Measurements from ENCODE around the gene MSL3B.

The MSL3B gene

GRCh38 chr2:233821196-233821595 lies 47.0 kb downstream of the MSL3B start:
- H3K4me2 ChIP-seq = no peak overlapping the region
- no peak overlapping the region for H3K27ac ChIP-seq
- H3K79me2 ChIP-seq (ENCODE audit: insufficient read depth, low read depth) = no peaks in the 10 kb centered on the region
- H3K36me3 ChIP-seq (ENCODE audit: insufficient read depth) = no peaks in the 10 kb centered on the region
- H2AFZ ChIP-seq (ENCODE audit: low read depth) = no peak overlapping the region
- H3K9ac ChIP-seq = no peak overlapping the region
- H3K4me1 ChIP-seq (ENCODE audit: low read depth, poor library complexity, severe bottlenecking) = no peaks in the 10 kb centered on the region
- no peaks in the 10 kb centered on the region for H4K20me1 ChIP-seq (ENCODE audit: insufficient read depth)
- H3K27me3 ChIP-seq (ENCODE audit: insufficient read depth, low read depth) = no peaks in the 10 kb centered on the region
- no peak overlapping the region for H3K4me3 ChIP-seq (IDR thresholded peaks at IDR 0.05; ENCODE audit: insufficient read depth, low read depth, low read length)
- no peak for TF ChIP-seq CTCF (conservative IDR thresholded peaks at IDR 0.05; ENCODE audit: low read depth, low read length)

DNA sequence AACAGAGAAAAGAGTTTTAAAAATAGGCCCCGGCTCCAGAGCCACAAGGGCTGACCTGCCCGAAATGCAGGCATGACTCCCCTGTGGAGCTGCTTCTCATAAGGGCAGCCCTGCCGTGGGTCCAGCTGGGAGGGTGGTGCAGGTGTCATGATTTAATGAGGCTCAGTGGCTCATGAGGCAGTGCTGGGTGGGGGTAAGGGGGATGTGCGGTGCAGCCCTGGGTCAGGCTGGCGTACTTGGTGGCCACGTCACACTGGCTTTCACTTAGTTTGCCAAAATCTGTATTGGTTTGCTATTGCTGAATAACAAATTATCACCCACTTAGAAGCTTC lies 47.4 kb downstream of the MSL3B start:
- H3K27me3 ChIP-seq (ENCODE audit: insufficient read depth, low read depth) = no peaks in the 10 kb centered on the region
- no peaks in the 10 kb centered on the region for H3K4me1 ChIP-seq (ENCODE audit: low read depth, poor library complexity, severe bottlenecking)
- no peak overlapping the region for H3K9ac ChIP-seq
- no peak overlapping the region for H2AFZ ChIP-seq (ENCODE audit: low read depth)
- no peak overlapping the region for H3K27ac ChIP-seq
- H3K36me3 ChIP-seq (ENCODE audit: insufficient read depth) = no peaks in the 10 kb centered on the region
- H3K4me2 ChIP-seq = no peak overlapping the region
- no peaks in the 10 kb centered on the region for H3K79me2 ChIP-seq (ENCODE audit: insufficient read depth, low read depth)
- no peak for TF ChIP-seq CTCF (conservative IDR thresholded peaks at IDR 0.05; ENCODE audit: low read depth, low read length)
- no peak overlapping the region for H3K4me3 ChIP-seq (IDR thresholded peaks at IDR 0.05; ENCODE audit: insufficient read depth, low read depth, low read length)
- H4K20me1 ChIP-seq (ENCODE audit: insufficient read depth) = no peaks in the 10 kb centered on the region

DNA sequence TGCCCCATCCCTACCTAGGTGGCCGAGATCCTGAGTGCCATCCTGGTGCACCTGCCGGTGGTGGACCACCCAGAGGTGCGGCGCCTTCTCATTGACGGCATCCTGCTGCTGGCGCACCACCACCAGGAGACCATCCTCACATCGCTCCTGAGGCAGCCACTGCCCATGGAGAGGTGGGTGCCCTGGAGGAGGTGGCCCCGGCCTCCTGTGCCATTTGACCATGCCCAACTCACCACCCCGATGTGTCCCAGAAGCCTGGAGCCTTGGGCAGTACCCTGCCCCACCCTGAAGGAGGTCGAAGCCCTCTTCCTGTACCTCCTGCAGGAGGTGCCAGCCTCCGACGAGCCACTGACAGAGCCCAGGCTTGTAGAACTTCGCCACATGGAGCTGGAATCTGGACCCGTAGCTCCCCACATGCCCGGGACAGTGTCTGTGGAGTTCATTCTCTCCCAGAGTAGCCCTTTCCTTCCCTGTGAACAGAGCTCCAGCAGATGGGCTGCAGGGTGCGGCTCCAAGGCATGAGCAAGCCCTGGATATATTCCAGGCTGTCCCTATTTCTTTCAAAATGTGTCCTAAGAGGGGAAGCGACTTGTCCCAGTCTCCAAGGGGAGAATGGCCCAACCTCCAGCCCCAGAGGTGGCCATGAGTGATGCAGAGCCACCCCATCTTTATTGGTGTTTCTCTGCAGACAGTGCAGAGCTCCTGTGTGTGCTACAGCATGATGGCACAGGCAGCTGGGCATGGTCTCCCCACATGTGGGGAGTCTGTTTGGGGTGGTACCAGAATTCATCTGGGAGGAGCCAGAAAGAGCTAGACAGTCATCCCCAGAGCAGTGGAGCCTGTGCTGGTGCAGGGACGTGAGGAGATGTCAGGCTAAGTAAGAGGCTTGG lies 48.1 kb downstream of the MSL3B start:
- Histone ChIP-seq H3K4me2 (no peak overlapping the region), H3K27me3 (ENCODE audit: insufficient read depth, low read depth) (no peaks in the 10 kb centered on the region), H3K79me2 (ENCODE audit: insufficient read depth, low read depth) (no peaks in the 10 kb centered on the region), H3K4me3 (IDR thresholded peaks at IDR 0.05; ENCODE audit: insufficient read depth, low read depth, low read length) (no peak overlapping the region), H3K9ac (no peak overlapping the region), H3K36me3 (ENCODE audit: insufficient read depth) (no peaks in the 10 kb centered on the region), H3K4me1 (ENCODE audit: low read depth, poor library complexity, severe bottlenecking) (no peaks in the 10 kb centered on the region), H3K27ac (no peak overlapping the region), H2AFZ (ENCODE audit: low read depth) (no peak overlapping the region), H4K20me1 (ENCODE audit: insufficient read depth) (no peaks in the 10 kb centered on the region)
- no peak for TF ChIP-seq CTCF (conservative IDR thresholded peaks at IDR 0.05; ENCODE audit: low read depth, low read length)

DNA sequence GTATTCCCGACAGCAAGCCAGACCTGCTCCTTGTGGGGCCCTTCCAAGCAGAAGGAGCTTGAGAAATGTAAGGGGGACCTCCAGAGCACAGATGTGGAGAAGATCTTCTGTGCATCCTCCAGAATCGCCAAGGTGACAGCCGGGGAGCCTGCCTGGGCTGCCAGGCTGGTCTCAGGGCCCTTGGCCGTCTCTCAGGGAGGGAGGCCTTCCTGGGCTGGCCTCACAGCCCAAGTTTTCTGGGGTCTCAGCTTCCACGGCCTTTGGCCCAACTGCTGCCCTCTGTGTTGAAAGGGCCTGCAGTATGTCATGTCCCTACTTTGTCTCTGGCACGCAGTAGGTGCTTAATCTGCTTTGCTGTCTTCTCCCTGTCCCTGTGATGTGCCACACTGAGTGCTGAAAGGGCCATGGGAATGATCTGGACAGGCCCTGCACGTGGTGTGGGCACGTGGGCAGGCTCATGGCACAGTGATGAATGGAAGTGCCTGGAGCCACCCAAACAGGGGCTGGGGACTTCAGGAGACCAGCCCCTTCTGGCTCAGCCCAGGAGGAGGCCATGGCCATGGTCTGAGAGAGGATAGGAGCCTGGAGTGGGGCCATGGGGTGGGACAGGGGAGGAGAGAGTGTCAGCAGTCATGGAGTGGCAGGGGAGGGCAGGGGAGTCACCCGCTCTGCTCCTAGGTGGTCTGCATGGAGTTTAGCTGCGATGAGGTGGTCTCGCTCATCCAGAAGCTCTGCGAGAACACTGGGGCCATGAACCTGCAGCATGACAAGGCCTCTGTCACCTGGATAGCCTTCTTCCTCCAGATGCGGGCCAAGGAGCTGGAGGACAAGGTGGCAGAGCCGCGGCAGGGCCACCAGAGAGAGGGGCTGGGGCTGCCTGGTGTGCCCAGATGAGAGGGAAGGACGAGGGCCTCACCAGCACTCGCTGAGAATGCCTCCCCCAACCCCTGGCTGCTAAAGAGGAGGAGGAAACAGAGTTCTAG lies 49.3 kb downstream of the MSL3B start:
- Histone ChIP-seq H3K36me3 (ENCODE audit: insufficient read depth) (no peaks in the 10 kb centered on the region), H3K4me3 (IDR thresholded peaks at IDR 0.05; ENCODE audit: insufficient read depth, low read depth, low read length) (no peak overlapping the region), H3K4me2 (no peak overlapping the region), H3K27me3 (ENCODE audit: insufficient read depth, low read depth) (no peaks in the 10 kb centered on the region), H2AFZ (ENCODE audit: low read depth) (no peak overlapping the region), H3K9ac (no peak overlapping the region), H3K27ac (no peak overlapping the region), H3K4me1 (ENCODE audit: low read depth, poor library complexity, severe bottlenecking) (no peaks in the 10 kb centered on the region), H4K20me1 (ENCODE audit: insufficient read depth) (no peaks in the 10 kb centered on the region), H3K79me2 (ENCODE audit: insufficient read depth, low read depth) (no peaks in the 10 kb centered on the region)
- TF ChIP-seq CTCF (conservative IDR thresholded peaks at IDR 0.05; ENCODE audit: low read depth, low read length) = no peak
